Stomach (tissue), 9 donors: ENCODE measurements around the gene IL2RA. TPM values are rescaled to one million over a fixed set of nuclear protein-coding genes. Genes with fewer than 3 reads are reported as not detected.
A peak's percentile ranks its signal among the peaks of the same experiment; 100 is the strongest.

Experiments used
- DNase-seq, 2 donors: peaks; one replicate each; pipeline versions ENCODE4 v3.0.0 to v3.0.0-alpha.2; 2013 to 2019
- H3K27ac ChIP-seq, 5 donors: fragments of 200-600 bp in 4 of 5; sonication (generic) in 4 of 5; one replicate each; pipeline ENCODE4 v1.5.1; 2013 to 2019; ENCODE audit warnings: mild to moderate bottlenecking in 1 of 5, moderate library complexity in 1 of 5
- H3K27me3 ChIP-seq, 3 donors: fragments of 200-600 bp; sonication (generic); one replicate each; pipeline ENCODE4 v1.5.1; 2017 to 2019; ENCODE audit warnings: mixed run types in 1 of 3
- H3K36me3 ChIP-seq, 4 donors: fragments of 200-600 bp; sonication (generic); 1 replicate in 3 of 4; 2 replicates in 1 of 4; pipeline ENCODE4 v1.5.1; 2016 to 2019
- H3K4me1 ChIP-seq, 4 donors: fragments of 200-600 bp; sonication (generic); one replicate each; pipeline ENCODE4 v1.5.1; 2016 to 2019
- H3K4me3 ChIP-seq, 4 donors: fragments of 200-600 bp; sonication (generic) in 3 of 4; one replicate each; pipeline ENCODE4 v1.5.1; 2016 to 2019; ENCODE audit warnings: mild to moderate bottlenecking in 1 of 4
- H3K9me3 ChIP-seq, 4 donors: fragments of 200-600 bp; sonication (generic); one replicate each; pipeline ENCODE4 v1.5.1; 2016 to 2019
- EP300 ChIP-seq: sonication (generic); formaldehyde crosslinking; IDR thresholded peaks from one replicate; pipeline ENCODE4 v1.6.1; 2017; ENCODE audit warnings: antibody characterized with exemption
- POLR2A ChIP-seq, 4 donors: fragments of 450-650 bp; IDR thresholded peaks; one replicate each; pipeline ENCODE4 v1.6.1; 2016; ENCODE audit warnings: antibody characterized with exemption in 4 of 4, control low read depth in 2 of 4, mild to moderate bottlenecking in 1 of 4, moderate library complexity in 1 of 4
- POLR2AphosphoS5 ChIP-seq, 3 donors: sonication (generic); formaldehyde crosslinking; IDR thresholded peaks; one replicate each; pipeline ENCODE4 v1.6.1; 2016; ENCODE audit warnings: antibody characterized with exemption in 3 of 3
- whole genome bisulfite sequencing, 5 donors: extraction: QIAGEN DNeasy Blood & Tissue Kit in 3 of 5; methylation state at CpG; one replicate each; pipeline versions ENCODE4 v1.1.5 to v1.1.7; 2013 to 2018; 5-methylcytosine and 5-hydroxymethylcytosine counted together
- intact Hi-C: fragments of 100-400 bp; cut with DNase I; formaldehyde crosslinking; loops from one replicate; pipeline ENCODE4 v1.15.1; 2023; ENCODE audit warnings: low total_unique reads
- polyA plus RNA-seq, 3 donors: library from polyadenylated mRNA; stranded (reverse); fragments of 200-250 nt; gene quantifications; one replicate each; pipeline ENCODE4 v1.2.3, GENCODE V29; 2013
- total RNA-seq, 5 donors: library from RNA; depleted of rRNA; stranded (reverse); fragments of >200 nt; gene quantifications; one replicate each; pipeline versions ENCODE4 v1.1.0 to v1.2.3, GENCODE V29; 2014 to 2016
- TF ChIP-seq, protein P1 (sequence below), 7 experiments: fragments of 450-650 bp in 4 of 7; fragments of 200-600 bp in 3 of 7; sonication (generic) in 3 of 7; IDR thresholded peaks; one replicate each; pipeline ENCODE4 v1.5.1; 2016 to 2019; ENCODE audit warnings: antibody characterized with exemption in 7 of 7, control low read depth in 2 of 7, mild to moderate bottlenecking in 1 of 7
- donor health status: healthy with polysubstance abuse.
- donor health status: Bipolar disorder and iron deficiency.
- donor health status: healthy.

Gene IL2RA
- total and polyA plus RNA-seq, 8 donors, result 0.45 to 2.3 (median 0.95) TPM; not detected in 2

DNA sequence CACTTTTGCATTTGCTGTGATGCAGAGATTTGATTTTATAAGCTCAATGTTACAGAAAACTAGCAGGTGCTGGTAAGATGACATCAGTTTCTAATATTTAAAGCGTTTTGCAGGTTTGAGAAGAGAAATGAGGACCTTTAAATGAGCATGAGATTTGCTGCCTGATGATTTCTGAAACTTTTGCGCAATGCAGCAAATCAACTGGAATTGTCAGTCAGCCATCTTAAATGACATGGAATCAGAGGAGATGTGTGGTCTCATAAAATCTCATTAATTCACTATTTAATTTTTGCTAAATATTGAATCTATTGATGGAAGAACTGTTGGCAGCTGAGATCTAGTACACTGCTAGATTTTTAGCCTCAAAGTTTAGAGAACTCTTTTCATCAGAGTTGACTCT is 30.6 kb upstream of the IL2RA start:
- Histone ChIP-seq H3K4me1 (peaks cover 27 to 77% (median 50%) of the 10 kb centered on the region in 4 donors), H3K4me3 (no peak overlapping the region), H3K27me3 (no peaks in the 10 kb centered on the region), H3K36me3 (peaks cover 9% of the 10 kb centered on the region in 4 donors), H3K27ac (no peak overlapping the region), H3K9me3 (no peaks in the 10 kb centered on the region)
- 71 to 82% (median 76%) methylated on average over 2 of the region's 2 CpGs for WGBS, 5 donors
- TF ChIP-seq, protein P1, sequence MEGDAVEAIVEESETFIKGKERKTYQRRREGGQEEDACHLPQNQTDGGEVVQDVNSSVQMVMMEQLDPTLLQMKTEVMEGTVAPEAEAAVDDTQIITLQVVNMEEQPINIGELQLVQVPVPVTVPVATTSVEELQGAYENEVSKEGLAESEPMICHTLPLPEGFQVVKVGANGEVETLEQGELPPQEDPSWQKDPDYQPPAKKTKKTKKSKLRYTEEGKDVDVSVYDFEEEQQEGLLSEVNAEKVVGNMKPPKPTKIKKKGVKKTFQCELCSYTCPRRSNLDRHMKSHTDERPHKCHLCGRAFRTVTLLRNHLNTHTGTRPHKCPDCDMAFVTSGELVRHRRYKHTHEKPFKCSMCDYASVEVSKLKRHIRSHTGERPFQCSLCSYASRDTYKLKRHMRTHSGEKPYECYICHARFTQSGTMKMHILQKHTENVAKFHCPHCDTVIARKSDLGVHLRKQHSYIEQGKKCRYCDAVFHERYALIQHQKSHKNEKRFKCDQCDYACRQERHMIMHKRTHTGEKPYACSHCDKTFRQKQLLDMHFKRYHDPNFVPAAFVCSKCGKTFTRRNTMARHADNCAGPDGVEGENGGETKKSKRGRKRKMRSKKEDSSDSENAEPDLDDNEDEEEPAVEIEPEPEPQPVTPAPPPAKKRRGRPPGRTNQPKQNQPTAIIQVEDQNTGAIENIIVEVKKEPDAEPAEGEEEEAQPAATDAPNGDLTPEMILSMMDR (IDR thresholded peaks at IDR 0.05), result no peak
- TF ChIP-seq POLR2A (IDR thresholded peaks at IDR 0.05), result no peak
- intact Hi-C loops, result no loop called here
- DNase-seq, result no peak

DNA sequence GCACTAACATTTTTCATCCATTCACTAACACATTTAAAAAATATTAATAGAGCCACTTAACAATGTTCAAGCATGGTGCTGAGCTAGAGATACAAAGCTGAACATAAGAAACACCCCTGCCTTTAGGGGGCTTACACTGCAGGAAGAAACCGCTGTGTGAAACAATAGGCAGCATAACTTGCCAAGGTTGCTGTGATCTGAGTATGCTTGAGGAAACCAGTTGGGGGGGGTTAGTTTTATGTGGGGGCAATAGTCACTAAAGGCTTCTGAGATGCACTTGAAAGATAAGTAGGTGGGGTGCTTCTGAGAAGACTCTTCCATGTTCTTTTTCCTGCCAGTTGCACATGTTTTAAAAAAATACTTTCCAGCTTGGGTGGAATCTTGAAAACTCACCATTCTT is 29.5 kb upstream of the IL2RA start:
- intact Hi-C loops, result no loop called here

DNA sequence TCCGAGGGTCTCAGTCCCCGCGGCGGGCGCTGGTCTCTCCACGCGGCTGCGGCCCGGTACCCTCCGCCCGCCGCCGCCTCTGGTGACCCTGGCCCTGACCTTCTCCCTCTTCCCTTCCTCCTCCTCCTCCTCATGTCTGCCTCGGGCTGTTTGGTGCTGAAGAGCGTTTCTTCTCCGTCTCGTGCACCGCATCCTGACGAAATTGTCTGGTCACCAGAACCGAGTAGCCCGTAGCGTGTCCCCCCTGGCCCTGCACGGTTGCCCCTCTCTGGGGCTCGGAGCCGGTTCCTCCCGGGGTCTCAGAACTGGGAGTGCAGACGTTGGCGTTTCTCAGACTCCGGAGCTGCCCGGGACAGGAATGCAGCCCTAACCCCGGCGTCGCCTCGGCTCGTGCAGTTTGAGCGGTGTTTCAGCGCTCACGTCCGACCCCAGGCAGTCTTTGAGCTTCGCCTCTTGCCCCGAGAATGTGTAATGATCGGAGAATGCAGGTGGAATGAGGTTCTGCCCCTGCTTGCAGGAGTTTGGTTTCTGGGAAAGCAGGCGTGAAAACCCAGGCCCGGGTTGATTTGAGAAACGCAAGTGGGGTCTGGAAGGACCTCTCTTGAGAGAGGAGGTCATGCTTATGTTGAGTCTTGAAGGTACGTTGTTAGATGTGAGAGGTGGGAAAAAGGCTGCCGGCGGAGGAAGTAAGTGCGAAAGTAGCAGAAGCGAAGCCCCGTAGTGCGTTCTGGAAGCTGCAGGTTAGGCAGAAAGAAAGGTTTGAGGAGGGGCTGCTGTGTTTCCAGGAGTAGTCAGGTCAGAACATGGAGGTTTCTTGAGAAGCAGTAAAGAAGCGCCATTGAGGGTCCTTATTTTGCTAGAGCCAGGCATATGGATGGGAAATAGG is 27.4 kb upstream of the IL2RA start:
- Histone ChIP-seq H3K4me1 (peaks cover 30 to 71% (median 52%) of the 10 kb centered on the region in 4 donors), H3K27me3 (no peaks in the 10 kb centered on the region), H3K27ac (peak overlapping the region; percentile 72 to 95 (median 92)), H3K9me3 (no peaks in the 10 kb centered on the region), H3K36me3 (no peaks in the 10 kb centered on the region), H3K4me3 (peak overlapping the region; percentile 93 to 98 (median 95))
- TF ChIP-seq EP300 (no peak), POLR2AphosphoS5 (IDR thresholded peaks at IDR 0.05) (no peak), POLR2A (IDR thresholded peaks at IDR 0.05) (no peak)
- TF ChIP-seq, protein P1 (IDR thresholded peaks at IDR 0.05), result no peak
- 0 to 1% (median 1%) methylated on average over 30 to 53 of the region's 53 CpGs for WGBS, 5 donors
- intact Hi-C loops, result loop anchor here (10.0 kb wide), 1 partner anchor 75 kb away; no protein-coding TSS in a partner anchor
- peak in 1 of 2 donors; percentile 64 for DNase-seq

More for the DNA sequence above, 29.5 kb upstream of the IL2RA start:
- Histone ChIP-seq H3K27me3 (no peaks in the 10 kb centered on the region), H3K36me3 (no peaks in the 10 kb centered on the region), H3K4me3 (no peak overlapping the region), H3K27ac (peak overlapping the region in 2 of 5 donors; percentile 9 to 26), H3K9me3 (no peaks in the 10 kb centered on the region), H3K4me1 (peaks cover 29 to 83% (median 53%) of the 10 kb centered on the region in 4 donors)
- TF ChIP-seq POLR2A (IDR thresholded peaks at IDR 0.05) (no peak), POLR2AphosphoS5 (IDR thresholded peaks at IDR 0.05) (no peak), EP300 (no peak)
- TF ChIP-seq, protein P1 (IDR thresholded peaks at IDR 0.05), result no peak
- WGBS, 5 donors, result 28 to 57% (median 43%) methylated on average over 1 of the region's 1 CpG
- peak in 1 of 2 donors; percentile 43 for DNase-seq

DNA sequence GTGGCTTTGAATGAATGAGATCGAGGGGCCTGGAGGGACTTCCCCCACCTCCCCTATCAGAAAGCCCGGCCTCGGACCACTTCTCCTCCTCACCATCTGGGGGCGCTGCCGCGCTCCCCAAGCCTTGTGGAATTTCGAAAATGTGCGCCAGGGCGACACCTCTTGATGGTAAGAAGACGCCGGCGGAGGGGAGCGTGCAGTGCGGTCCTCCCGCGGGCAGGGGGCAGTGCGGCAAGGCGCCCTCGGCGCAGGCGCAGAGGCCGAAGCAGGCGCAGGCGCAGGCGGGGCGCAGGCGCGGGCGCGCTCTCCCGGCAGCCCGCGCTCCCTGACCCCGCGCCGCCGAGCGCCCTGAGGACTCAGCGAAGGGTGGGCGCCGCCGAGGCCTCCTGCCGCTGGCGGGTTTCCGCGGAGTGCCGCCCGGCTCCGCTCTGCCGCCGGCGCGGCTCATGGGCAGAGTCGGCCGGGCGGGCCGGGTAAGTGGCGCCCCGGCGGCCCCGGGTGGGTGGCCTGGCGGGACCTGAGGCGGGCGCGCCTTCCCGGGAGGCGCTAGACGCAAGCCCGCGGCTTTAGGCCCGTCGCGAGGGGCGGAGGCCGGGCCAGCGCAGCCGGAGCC is 26.7 kb upstream of the IL2RA start, which contains the start of gene RBM17:
RBM17 (plus strand) TSS at position 314 of the 613 bp plus-strand sequence. CDS start 8,032 bp downstream, outside the sequence.
- Histone ChIP-seq H3K4me3 (peak within 1 kb of the TSS; percentile 93 to 98 (median 95)), H3K36me3 (no peaks in the 10 kb centered on the region), H3K27ac (peak within 1 kb of the TSS; percentile 72 to 95 (median 92)), H3K9me3 (no peaks in the 10 kb centered on the region), H3K4me1 (peaks cover 30 to 67% (median 50%) of the 10 kb centered on the region in 4 donors), H3K27me3 (peaks cover 0 to 5% (median 0%) of the 10 kb centered on the region in 3 donors)
- DNase-seq, result peak; percentile 98 to 99
- WGBS, 5 donors, result 0 to 1% (median 1%) methylated on average over 20 to 77 of the region's 77 CpGs
- no peak for TF ChIP-seq POLR2A (IDR thresholded peaks at IDR 0.05)
- peak; percentile 55 to 87 (median 78) for TF ChIP-seq POLR2AphosphoS5 (IDR thresholded peaks at IDR 0.05)
- TF ChIP-seq, protein P1 (IDR thresholded peaks at IDR 0.05), result peak in 5 of 7 experiments; percentile 99 to 100 (median 100)
- intact Hi-C loops, result loop anchor here (10.0 kb wide), 1 partner anchor 74 kb away; no protein-coding TSS in a partner anchor
